Left hindlimb (tissue), 1 donor: Measurements from ENCODE around the gene GPR143.

Experiments
- DNase-seq: peaks from one replicate; pipeline ENCODE4 v3.0.0-alpha.2; 2018

The GPR143 gene

GRCh38 chrX:9707306-9708033, 58.2 kb downstream of the GPR143 start:
- DNase-seq: no peak

- DNase-seq: no peak
Observed at GRCh38 chrX:9706421-9706820, 59.2 kb downstream of the GPR143 start.

GRCh38 chrX:9704876-9705465, 60.7 kb downstream of the GPR143 start:
- no peak for DNase-seq

GRCh38 chrX:9703406-9703805, 62.2 kb downstream of the GPR143 start:
- no peak for DNase-seq

- no peak for DNase-seq
Observed at GRCh38 chrX:9701790-9702189, 63.9 kb downstream of the GPR143 start.

GRCh38 chrX:9700555-9700954, 65.1 kb downstream of the GPR143 start:
- DNase-seq: no peak

GRCh38 chrX:9698576-9698975, 67.1 kb downstream of the GPR143 start:
- peak; percentile 43 for DNase-seq

GRCh38 chrX:9693307-9694001, 72.2 kb downstream of the GPR143 start:
- DNase-seq: no peak

GRCh38 chrX:9690046-9690445, 75.6 kb downstream of the GPR143 start:
- no peak for DNase-seq

GRCh38 chrX:9688833-9689232, 76.8 kb downstream of the GPR143 start:
- DNase-seq: no peak

- DNase-seq: no peak
Observed at GRCh38 chrX:9687899-9688298, 77.7 kb downstream of the GPR143 start.

- no peak for DNase-seq
Observed at GRCh38 chrX:9683350-9683749, 82.3 kb downstream of the GPR143 start.

- DNase-seq: no peak
Observed at GRCh38 chrX:9682861-9683260, 82.8 kb downstream of the GPR143 start.

- no peak for DNase-seq
Observed at GRCh38 chrX:9682456-9682855, 83.2 kb downstream of the GPR143 start.

GRCh38 chrX:9681422-9681821, 84.2 kb downstream of the GPR143 start:
- DNase-seq: no peak

GRCh38 chrX:9681011-9681410, 84.6 kb downstream of the GPR143 start:
- no peak for DNase-seq

- no peak for DNase-seq
Observed at GRCh38 chrX:9678215-9678965, 87.3 kb downstream of the GPR143 start.

- peak; percentile 71 for DNase-seq
Observed at GRCh38 chrX:9677098-9677739, 88.4 kb downstream of the GPR143 start.

- no peak for DNase-seq
Observed at GRCh38 chrX:9676738-9677097, 88.9 kb downstream of the GPR143 start.

- DNase-seq: peak; percentile 79
Observed at GRCh38 chrX:9676306-9676705, 89.3 kb downstream of the GPR143 start.
